SW480 (cell line): ENCODE measurements around the gene C2orf81.
"Not testable (repeated sequence)": the region's sequence is repeated elsewhere in the genome, so short reads cannot be mapped to it uniquely, and the experiment has no call there.

Experiments used
- DNase-seq: peaks from one replicate; pipeline ENCODE4 v3.0.0-alpha.2; 2016; ENCODE audit warnings: low spot score

The C2orf81 gene

GRCh38 chr2:74442483-74443297, 21.3 kb upstream of the C2orf81 start:
- DNase-seq, result not testable (repeated sequence)

GRCh38 chr2:74441690-74442482, 20.5 kb upstream of the C2orf81 start, which contains the start of gene RTKN:
Gene RTKN (minus strand): TSS chr2:74441937. CDS start chr2:74441816, 121 bp downstream.
- peak; percentile 90 for DNase-seq

GRCh38 chr2:74441170-74441689, 19.8 kb upstream of the C2orf81 start:
- no peak for DNase-seq

GRCh38 chr2:74440378-74441169, 19.2 kb upstream of the C2orf81 start:
- DNase-seq, result peak; percentile 94

- no peak for DNase-seq
Measured at GRCh38 chr2:74439803-74440377, 18.5 kb upstream of the C2orf81 start.

GRCh38 chr2:74439373-74439772, 18.0 kb upstream of the C2orf81 start:
- no peak for DNase-seq

- DNase-seq, result no peak
Measured at GRCh38 chr2:74438248-74438647, 16.8 kb upstream of the C2orf81 start.

- DNase-seq, result no peak
Measured at GRCh38 chr2:74436848-74437695, 15.7 kb upstream of the C2orf81 start.

- no peak for DNase-seq
Measured at GRCh38 chr2:74436111-74436805, 14.8 kb upstream of the C2orf81 start.

GRCh38 chr2:74430502-74430901, 9.1 kb upstream of the C2orf81 start:
- no peak for DNase-seq

GRCh38 chr2:74429487-74430451, 8.3 kb upstream of the C2orf81 start:
- peak; percentile 71 for DNase-seq

- no peak for DNase-seq
Measured at GRCh38 chr2:74428675-74429074, 7.3 kb upstream of the C2orf81 start.

- DNase-seq, result no peak
Measured at GRCh38 chr2:74427551-74427950, 6.1 kb upstream of the C2orf81 start.

GRCh38 chr2:74426181-74426758, 4.9 kb upstream of the C2orf81 start:
- DNase-seq, result no peak

GRCh38 chr2:74425523-74425922, 4.1 kb upstream of the C2orf81 start:
- DNase-seq, result no peak

- no peak for DNase-seq
Measured at GRCh38 chr2:74424995-74425406, 3.6 kb upstream of the C2orf81 start.

- no peak for DNase-seq
Measured at GRCh38 chr2:74424139-74424992, 2.9 kb upstream of the C2orf81 start.
